Heart right ventricle (tissue), 16 donors: Measurements from ENCODE around the gene RALGAPA2. TPM values are rescaled to one million over a fixed set of nuclear protein-coding genes. Genes with fewer than 3 reads are reported as not detected.

Source experiments
- ATAC-seq, 8 donors: fragments of 200-7000 bp; cut with Tn5 transposase; one replicate each; pipeline ENCODE4 v1.9.1; 2020; ENCODE audit warnings: mild to moderate bottlenecking in 8 of 8, moderate library complexity in 8 of 8, moderate number of reproducible peaks in 1 of 8
- DNase-seq, 2 donors: peaks; one replicate each; pipeline ENCODE4 v3.0.0-alpha.2; 2020
- H3K27ac ChIP-seq, 10 donors: fragments of 200-600 bp; sonication (generic) in 2 of 10; one replicate each; pipeline versions ENCODE4 v1.5.0 to v1.8.0; 2020 to 2022; ENCODE audit warnings: mild to moderate bottlenecking in 3 of 10
- H3K27me3 ChIP-seq, 7 donors: fragments of 200-600 bp; one replicate each; pipeline ENCODE4 v1.8.0; 2021 to 2022; ENCODE audit warnings: mild to moderate bottlenecking in 2 of 7
- H3K36me3 ChIP-seq, 9 donors: fragments of 200-600 bp; sonication (generic) in 1 of 9; one replicate each; pipeline versions ENCODE4 v1.5.0 to v1.8.0; 2020 to 2022; ENCODE audit warnings: mild to moderate bottlenecking in 2 of 9
- H3K4me1 ChIP-seq, 9 donors: fragments of 200-600 bp; sonication (generic) in 1 of 9; one replicate each; pipeline versions ENCODE4 v1.5.0 to v1.8.0; 2020 to 2022; ENCODE audit warnings: mild to moderate bottlenecking in 4 of 9
- H3K4me3 ChIP-seq, 10 donors: fragments of 200-600 bp; sonication (generic) in 2 of 10; one replicate each; pipeline versions ENCODE4 v1.5.0 to v1.8.0; 2020 to 2022; ENCODE audit warnings: mild to moderate bottlenecking in 7 of 10, moderate library complexity in 2 of 10
- H3K9me3 ChIP-seq, 11 donors: fragments of 200-600 bp in 10 of 11; sonication (generic) in 2 of 11; one replicate each; pipeline versions ENCODE4 v1.5.0 to v1.8.0; 2013 to 2022; ENCODE audit warnings: mild to moderate bottlenecking in 2 of 11, control low read depth in 1 of 11, moderate library complexity in 1 of 11
- WGBS, 2 donors: extraction: QIAGEN DNeasy Blood & Tissue Kit; methylation state at CpG; one replicate each; pipeline ENCODE4 v1.1.7; 2013; ENCODE audit warnings: inconsistent platforms in 1 of 2; 5-methylcytosine and 5-hydroxymethylcytosine counted together
- intact Hi-C, 10 donors: fragments of 100-400 bp; cut with DNase I; formaldehyde crosslinking; loops; one replicate each; pipeline versions ENCODE4 v1.11.1 to v1.14.2; 2022
- polyA plus RNA-seq, 2 donors: library from polyadenylated mRNA; stranded (reverse); fragments of 200-250 nt; gene quantifications; one replicate each; pipeline ENCODE4 v1.2.3, GENCODE V29; 2013
- total RNA-seq, 10 donors: library from RNA; stranded (reverse); fragmentation: NEBNext Ultra II Directional in 3 of 10; extraction: Animal tissue kit (Norgen Biotek cat#: 25700) in 3 of 10; gene quantifications; one replicate each; pipeline versions ENCODE4 v1.2.1 to v1.2.4, GENCODE V29; 2021 to 2023
- TF ChIP-seq, protein P1 (sequence below), 9 donors: fragments of 200-600 bp; sonication (generic) in 2 of 9; IDR thresholded peaks; one replicate each; pipeline versions ENCODE4 v1.5.0 to v1.8.0; 2021 to 2022; ENCODE audit warnings: antibody characterized with exemption in 9 of 9, mild to moderate bottlenecking in 5 of 9, moderate library complexity in 1 of 9
- donor health status: Arrhythmogenic right ventricular cardiomyopathy.
- donor health status: ischemic (EF 13 %, LVEDD 7.1; RV severe dilation, severe dysfunction).
- donor health status: healthy with polysubstance abuse.
- donor health status: DM: no; HTN: yes; CAD: no.
- donor health status: DM: no; HTN: no; CAD: no.
- donor health status: ischemic (EF 25% LVEDD 6.9; RV normal size, moderate dysfunction).
- donor health status: ischemic (EF 25% LVEDD 5.7; RV mildly dilated, moderate dysfunction).
- donor health status: healthy.
- donor health status: DM: yes; HTN: yes; CAD: no.
- donor health status: Ischemic cardiomyopathy.
- donor health status: ischemic (EF 35%, LVEDD 5.7; RV mildly dilated, moderate dysfunction).
- donor health status: nonischemic (EF 11% LVEDD 7.7; RV severe dilation, severe dysfunction).
- donor health status: DM: yes; HTN: yes; CAD: no.
- donor health status: PGD.
- donor health status: ischemic (EF 29% LVEDD 5.4; RV normal size, mild dysfunction).
- donor health status: nonischemic (EF 23%, LVEDD 6.1; RV moderate dilation, normal function).

Gene RALGAPA2
- total and polyA plus RNA-seq, 12 donors: 4.1 to 26.8 (median 18.2) TPM

DNA sequence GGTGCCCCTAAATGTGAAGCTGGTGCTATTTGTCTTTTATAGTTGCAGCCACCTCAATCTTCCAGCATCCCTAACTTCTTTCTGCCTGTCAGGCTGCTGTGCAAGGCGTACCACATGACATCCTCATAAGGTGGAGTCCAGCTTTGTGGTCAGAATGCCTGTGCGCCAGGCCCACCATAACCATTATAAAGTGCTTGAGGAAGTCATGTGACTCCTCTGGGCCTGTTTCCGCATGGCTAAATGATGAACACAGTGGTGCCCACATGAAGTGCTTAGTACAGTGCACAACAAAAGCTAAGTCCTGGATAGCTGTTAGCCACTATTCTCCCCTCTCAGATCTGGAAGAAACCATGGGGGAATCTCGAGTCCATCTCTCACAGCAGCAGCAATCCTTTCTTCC lies 268.9 kb downstream of the RALGAPA2 start:
- Histone ChIP-seq H3K4me3 (no peak overlapping the region), H3K4me1 (peaks cover 0 to 36% (median 7%) of the 10 kb centered on the region in 9 donors), H3K36me3 (peaks cover 0 to 12% (median 0%) of the 10 kb centered on the region in 9 donors), H3K27me3 (no peaks in the 10 kb centered on the region), H3K9me3 (no peaks in the 10 kb centered on the region), H3K27ac (no peak overlapping the region)
- 91 to 93% methylated on average over 4 of the region's 4 CpGs for WGBS, 2 donors
- ATAC-seq (peak in 1 of 8 donors; percentile 18), DNase-seq (no peak)
- TF ChIP-seq, protein P1, sequence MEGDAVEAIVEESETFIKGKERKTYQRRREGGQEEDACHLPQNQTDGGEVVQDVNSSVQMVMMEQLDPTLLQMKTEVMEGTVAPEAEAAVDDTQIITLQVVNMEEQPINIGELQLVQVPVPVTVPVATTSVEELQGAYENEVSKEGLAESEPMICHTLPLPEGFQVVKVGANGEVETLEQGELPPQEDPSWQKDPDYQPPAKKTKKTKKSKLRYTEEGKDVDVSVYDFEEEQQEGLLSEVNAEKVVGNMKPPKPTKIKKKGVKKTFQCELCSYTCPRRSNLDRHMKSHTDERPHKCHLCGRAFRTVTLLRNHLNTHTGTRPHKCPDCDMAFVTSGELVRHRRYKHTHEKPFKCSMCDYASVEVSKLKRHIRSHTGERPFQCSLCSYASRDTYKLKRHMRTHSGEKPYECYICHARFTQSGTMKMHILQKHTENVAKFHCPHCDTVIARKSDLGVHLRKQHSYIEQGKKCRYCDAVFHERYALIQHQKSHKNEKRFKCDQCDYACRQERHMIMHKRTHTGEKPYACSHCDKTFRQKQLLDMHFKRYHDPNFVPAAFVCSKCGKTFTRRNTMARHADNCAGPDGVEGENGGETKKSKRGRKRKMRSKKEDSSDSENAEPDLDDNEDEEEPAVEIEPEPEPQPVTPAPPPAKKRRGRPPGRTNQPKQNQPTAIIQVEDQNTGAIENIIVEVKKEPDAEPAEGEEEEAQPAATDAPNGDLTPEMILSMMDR (IDR thresholded peaks at IDR 0.05): no peak
- intact Hi-C loops: no loop called here

DNA sequence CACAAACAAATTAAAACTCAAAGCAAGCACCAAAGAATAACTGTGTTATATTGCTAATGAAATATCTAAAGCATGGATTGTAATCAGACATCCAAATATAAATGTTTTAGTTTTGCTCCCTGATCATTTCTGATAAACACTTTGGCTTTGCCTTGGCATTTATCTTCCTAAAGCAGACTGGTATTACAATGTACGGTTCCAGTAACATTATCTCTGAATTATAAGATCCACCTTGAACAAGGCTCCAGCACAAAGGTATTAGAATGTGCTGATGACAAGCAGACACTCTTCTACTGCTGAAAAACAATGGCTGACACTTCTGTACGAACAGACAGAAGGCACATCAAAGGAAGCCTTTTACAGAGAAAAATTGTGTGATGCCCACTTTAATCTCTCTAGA lies 270.0 kb downstream of the RALGAPA2 start:
- peaks cover 0 to 36% (median 7%) of the 10 kb centered on the region in 9 donors for H3K4me1 ChIP-seq
- 77 to 79% methylated on average over 2 of the region's 2 CpGs for WGBS, 2 donors
- DNase-seq (no peak), ATAC-seq (no peak)
- no peaks in the 10 kb centered on the region for H3K27me3 ChIP-seq
- intact Hi-C loops: no loop called here
- no peaks in the 10 kb centered on the region for H3K9me3 ChIP-seq
- H3K36me3 ChIP-seq: peaks cover 0 to 18% (median 0%) of the 10 kb centered on the region in 9 donors
- H3K27ac ChIP-seq: no peak overlapping the region
- TF ChIP-seq, protein P1 (IDR thresholded peaks at IDR 0.05): no peak
- H3K4me3 ChIP-seq: no peak overlapping the region

DNA sequence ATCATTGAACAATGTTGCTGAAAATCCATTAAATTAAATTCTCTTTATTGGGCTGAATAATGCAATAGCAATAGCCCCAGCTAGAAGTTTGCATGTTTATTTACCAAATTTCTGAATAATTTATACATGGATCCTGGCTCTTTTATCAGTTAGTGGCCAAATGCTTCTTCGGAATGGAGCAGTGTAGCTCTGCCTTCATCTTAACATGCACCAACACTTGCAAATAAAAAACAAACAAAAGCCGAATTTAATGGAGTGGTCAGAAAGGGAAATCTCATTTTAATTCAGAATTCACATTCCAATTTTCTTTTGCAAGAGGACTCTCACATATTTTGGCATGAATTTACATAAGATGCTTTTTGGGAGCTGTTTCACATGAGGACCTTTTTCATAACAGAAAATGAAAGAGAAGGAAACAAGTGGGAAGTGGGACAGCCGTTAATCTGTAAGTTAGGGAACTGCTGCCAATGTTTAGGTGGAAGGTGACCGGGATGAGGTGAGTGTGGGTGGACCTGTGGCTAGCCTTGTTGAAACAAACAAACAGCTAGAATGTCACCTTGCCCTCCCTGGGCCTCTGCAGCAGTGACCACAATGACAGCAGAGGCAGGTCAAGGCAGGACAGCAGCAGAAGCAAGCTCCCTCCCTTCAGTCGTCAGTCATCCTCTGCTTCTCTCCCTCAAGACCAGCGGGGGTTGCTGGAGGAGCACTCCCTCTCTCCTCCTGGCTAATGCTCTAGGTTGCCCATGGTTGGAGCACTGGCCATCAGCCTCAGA lies 271.4 kb downstream of the RALGAPA2 start:
- Histone ChIP-seq H3K36me3 (peaks cover 0 to 32% (median 0%) of the 10 kb centered on the region in 9 donors), H3K27me3 (no peaks in the 10 kb centered on the region), H3K9me3 (no peaks in the 10 kb centered on the region), H3K27ac (peak overlapping the region in 1 of 10 donors; percentile 21), H3K4me3 (no peak overlapping the region), H3K4me1 (peaks cover 0 to 23% (median 7%) of the 10 kb centered on the region in 9 donors)
- DNase-seq (no peak), ATAC-seq (peak in 6 of 8 donors; percentile 33 to 74 (median 46))
- WGBS, 2 donors: 55 to 58% methylated on average over 6 of the region's 6 CpGs
- intact Hi-C loops: no loop called here
- TF ChIP-seq, protein P1 (IDR thresholded peaks at IDR 0.05): no peak

DNA sequence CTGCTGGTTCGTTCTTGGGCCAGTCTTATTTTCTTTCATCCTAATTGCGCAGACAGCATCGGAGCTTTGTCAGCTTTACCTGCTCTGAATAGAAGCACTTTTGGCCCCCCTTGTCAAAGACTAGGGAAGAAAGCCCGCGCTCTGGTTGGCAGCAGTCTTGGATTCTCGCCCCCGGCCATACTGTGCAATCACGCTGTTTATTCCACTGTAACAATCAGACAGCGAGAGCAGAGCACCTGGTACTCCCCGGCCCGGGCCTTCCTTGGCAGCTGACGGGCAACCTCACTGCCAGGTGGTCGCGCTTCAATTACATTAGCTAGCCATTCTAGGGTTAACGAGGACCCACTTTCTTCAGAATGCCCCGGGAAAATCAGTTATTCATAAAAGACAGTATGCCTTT lies 272.0 kb downstream of the RALGAPA2 start:
- TF ChIP-seq, protein P1 (IDR thresholded peaks at IDR 0.05): no peak
- no peak overlapping the region for H3K27ac ChIP-seq
- intact Hi-C loops: no loop called here
- peaks cover 0 to 22% (median 7%) of the 10 kb centered on the region in 9 donors for H3K4me1 ChIP-seq
- no peaks in the 10 kb centered on the region for H3K9me3 ChIP-seq
- WGBS, 2 donors: 92 to 93% methylated on average over 16 of the region's 16 CpGs
- H3K4me3 ChIP-seq: no peak overlapping the region
- H3K27me3 ChIP-seq: no peaks in the 10 kb centered on the region
- ATAC-seq: peak in 3 of 8 donors; percentile 35 to 60 (median 50)
- H3K36me3 ChIP-seq: peaks cover 0 to 33% (median 0%) of the 10 kb centered on the region in 9 donors
- DNase-seq: no peak
